AG04450 (cell line): ENCODE results near the gene FLT1. TPM values are rescaled to one million over a fixed set of nuclear protein-coding genes. Genes with fewer than 3 reads are reported as not detected.

ENCODE experiments used
- CTCF ChIA-PET: fragments of 300-600, 350-600 bp; formaldehyde crosslinking; extraction: SDS; loops from one replicate; lab custom pipeline; 2022; ENCODE audit warnings: antibody characterized with exemption, inconsistent platforms; lab: Charles Lee
- POLR2A ChIA-PET: fragments of 350-600 bp; formaldehyde crosslinking; extraction: SDS; loops from one replicate; lab custom pipeline; 2021; ENCODE audit warnings: antibody characterized with exemption, inconsistent platforms; lab: Yijun Ruan, JAX
- DNase-seq: peaks from one replicate; pipeline ENCODE4 v3.0.0-alpha.2; 2011; ENCODE audit warnings: low read depth, low spot score
- H3K27ac ChIP-seq: one replicate; pipeline ENCODE4 v1.5.1; 2012; ENCODE audit warnings: low read depth, low read length, control low read depth
- H3K27me3 ChIP-seq: one replicate; pipeline ENCODE4 v1.6.0; 2012; ENCODE audit warnings: low read length; ENCODE audit not compliant: control insufficient read depth, insufficient read depth
- H3K4me3 ChIP-seq: 2 replicates; pipeline ENCODE4 v1.5.1; 2011; ENCODE audit warnings: mild to moderate bottlenecking, low read depth, low read length, control low read depth
- H3K9me3 ChIP-seq: 2 replicates; pipeline ENCODE4 v1.5.1; 2012; ENCODE audit warnings: low read length; ENCODE audit not compliant: control insufficient read depth, insufficient read depth
- polyA plus RNA-seq: library from polyadenylated mRNA; depleted of rRNA; stranded (reverse); fragments of >200 nt; gene quantifications from 2 replicates; pipeline ENCODE4 v1.2.3, GENCODE V29; 2011
- TF ChIP-seq, protein P1 (sequence below): IDR thresholded peaks from 2 replicates; pipeline ENCODE4 v1.5.1; 2011; ENCODE audit warnings: low read depth, low read length, control low read depth, inconsistent platforms

Gene FLT1
- polyA plus RNA-seq, 1 experiment: 2.4 TPM

DNA sequence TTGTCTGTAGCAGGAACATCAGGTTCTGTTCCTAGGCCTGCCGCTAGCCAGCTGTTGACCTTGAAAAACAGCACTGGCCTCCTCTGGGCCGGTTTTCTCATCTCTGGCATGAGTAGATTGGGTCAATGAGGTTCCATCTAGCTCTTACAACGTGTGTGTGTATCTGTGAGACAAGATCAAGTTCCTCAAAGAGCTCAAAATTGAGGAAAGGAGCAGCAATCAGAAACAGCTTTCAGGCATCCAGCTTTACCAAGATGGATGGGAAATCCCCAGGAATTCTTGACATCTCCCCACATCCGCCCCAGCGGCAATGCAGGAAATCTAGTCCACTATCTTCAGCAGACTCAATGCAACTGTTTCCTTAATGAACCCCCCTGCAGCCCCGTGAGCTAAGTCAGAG lies 4.9 kb downstream of the FLT1 start:
- Histone ChIP-seq H3K27me3 (peaks cover 32% of the 10 kb centered on the region), H3K9me3 (peaks cover 3% of the 10 kb centered on the region; the same call in 1 of the 2 replicates), H3K27ac (no peak overlapping the region), H3K4me3 (no peak overlapping the region)
- ChIA-PET CTCF (no interaction called here), POLR2A (no interaction called here)
- no peak for DNase-seq
- TF ChIP-seq, protein P1, sequence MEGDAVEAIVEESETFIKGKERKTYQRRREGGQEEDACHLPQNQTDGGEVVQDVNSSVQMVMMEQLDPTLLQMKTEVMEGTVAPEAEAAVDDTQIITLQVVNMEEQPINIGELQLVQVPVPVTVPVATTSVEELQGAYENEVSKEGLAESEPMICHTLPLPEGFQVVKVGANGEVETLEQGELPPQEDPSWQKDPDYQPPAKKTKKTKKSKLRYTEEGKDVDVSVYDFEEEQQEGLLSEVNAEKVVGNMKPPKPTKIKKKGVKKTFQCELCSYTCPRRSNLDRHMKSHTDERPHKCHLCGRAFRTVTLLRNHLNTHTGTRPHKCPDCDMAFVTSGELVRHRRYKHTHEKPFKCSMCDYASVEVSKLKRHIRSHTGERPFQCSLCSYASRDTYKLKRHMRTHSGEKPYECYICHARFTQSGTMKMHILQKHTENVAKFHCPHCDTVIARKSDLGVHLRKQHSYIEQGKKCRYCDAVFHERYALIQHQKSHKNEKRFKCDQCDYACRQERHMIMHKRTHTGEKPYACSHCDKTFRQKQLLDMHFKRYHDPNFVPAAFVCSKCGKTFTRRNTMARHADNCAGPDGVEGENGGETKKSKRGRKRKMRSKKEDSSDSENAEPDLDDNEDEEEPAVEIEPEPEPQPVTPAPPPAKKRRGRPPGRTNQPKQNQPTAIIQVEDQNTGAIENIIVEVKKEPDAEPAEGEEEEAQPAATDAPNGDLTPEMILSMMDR: no peak

DNA sequence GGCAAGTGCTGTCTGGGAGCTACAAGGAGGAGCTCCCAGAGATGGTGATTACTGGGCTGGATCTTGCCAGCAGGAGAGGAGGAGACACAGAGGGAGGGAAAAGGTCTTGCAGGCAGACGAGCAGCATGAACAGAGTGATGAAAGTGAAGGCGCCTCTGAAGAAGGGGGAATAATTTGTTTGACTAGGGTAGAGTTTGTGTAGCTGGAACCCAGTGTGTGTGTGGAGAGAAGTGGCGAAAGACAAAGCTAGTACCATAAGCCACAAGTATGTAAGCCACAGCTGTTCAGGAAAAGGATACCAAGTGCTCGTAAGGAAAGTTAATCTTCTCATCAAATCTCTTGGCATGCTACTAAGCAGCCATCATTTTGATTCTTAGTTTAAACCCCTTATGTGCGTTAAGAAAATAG lies 5.4 kb downstream of the FLT1 start:
- POLR2A ChIA-PET: no interaction called here
- H3K9me3 ChIP-seq: peaks cover 3% of the 10 kb centered on the region; the same call in 1 of the 2 replicates
- no peak overlapping the region for H3K4me3 ChIP-seq
- no peak for DNase-seq
- H3K27ac ChIP-seq: no peak overlapping the region
- CTCF ChIA-PET: no interaction called here
- TF ChIP-seq, protein P1: no peak
- H3K27me3 ChIP-seq: peaks cover 32% of the 10 kb centered on the region

- TF ChIP-seq, protein P1: no peak
- Histone ChIP-seq H3K9me3 (no peaks in the 10 kb centered on the region), H3K27ac (no peak overlapping the region), H3K27me3 (peaks cover 21% of the 10 kb centered on the region), H3K4me3 (no peak overlapping the region)
- POLR2A ChIA-PET: no interaction called here
- no peak for DNase-seq
- CTCF ChIA-PET: no interaction called here
Observed at GRCh38 chr13:28488376-28489005, 6.4 kb downstream of the FLT1 start.

- Histone ChIP-seq H3K27me3 (peaks cover 12% of the 10 kb centered on the region), H3K9me3 (no peaks in the 10 kb centered on the region), H3K4me3 (no peak overlapping the region), H3K27ac (no peak overlapping the region)
- TF ChIP-seq, protein P1: no peak
- CTCF ChIA-PET: no interaction called here
- DNase-seq: no peak
- POLR2A ChIA-PET: no interaction called here
Observed at GRCh38 chr13:28485996-28486543, 8.9 kb downstream of the FLT1 start.

DNA sequence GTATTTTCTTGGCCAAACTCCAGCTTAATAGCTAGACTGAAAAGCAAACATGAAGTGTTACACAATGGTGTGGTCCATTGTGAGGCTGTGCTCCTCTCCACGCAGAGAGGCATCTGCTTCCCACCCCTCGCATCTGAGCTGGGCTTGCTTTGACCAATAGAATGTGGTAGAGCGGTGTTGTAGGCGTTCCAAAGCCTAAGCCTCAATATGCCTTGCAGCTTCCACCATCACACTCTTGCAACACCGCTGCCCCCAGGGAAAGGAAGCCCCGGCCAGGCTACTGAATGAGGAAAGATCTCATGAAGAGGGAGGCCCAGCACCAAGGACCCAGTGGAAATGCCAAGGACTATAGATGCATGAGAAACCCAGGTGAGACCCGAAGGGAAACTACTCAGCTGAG lies 9.4 kb downstream of the FLT1 start:
- Histone ChIP-seq H3K27me3 (peaks cover 8% of the 10 kb centered on the region), H3K27ac (no peak overlapping the region), H3K9me3 (no peaks in the 10 kb centered on the region), H3K4me3 (no peak overlapping the region)
- ChIA-PET POLR2A (no interaction called here), CTCF (no interaction called here)
- TF ChIP-seq, protein P1: no peak
- no peak for DNase-seq
